Activated gamma-delta T cell treated with anti-CD3 and anti-CD28 coated beads, Interleukin-2, amount 50 U/mL, for 16 hours (primary cell): ENCODE results near the gene PNPLA8.
"Not testable (repeated sequence)": the region's sequence is repeated elsewhere in the genome, so short reads cannot be mapped to it uniquely, and the experiment has no call there.

Experiments
- DNase-seq: peaks from one replicate; pipeline ENCODE4 v3.0.0-alpha.2; 2020; ENCODE audit warnings: low read depth

PNPLA8 gene

GRCh38 chr7:108479118-108479517 lies 46.8 kb downstream of the PNPLA8 start:
- DNase-seq: no peak

DNA sequence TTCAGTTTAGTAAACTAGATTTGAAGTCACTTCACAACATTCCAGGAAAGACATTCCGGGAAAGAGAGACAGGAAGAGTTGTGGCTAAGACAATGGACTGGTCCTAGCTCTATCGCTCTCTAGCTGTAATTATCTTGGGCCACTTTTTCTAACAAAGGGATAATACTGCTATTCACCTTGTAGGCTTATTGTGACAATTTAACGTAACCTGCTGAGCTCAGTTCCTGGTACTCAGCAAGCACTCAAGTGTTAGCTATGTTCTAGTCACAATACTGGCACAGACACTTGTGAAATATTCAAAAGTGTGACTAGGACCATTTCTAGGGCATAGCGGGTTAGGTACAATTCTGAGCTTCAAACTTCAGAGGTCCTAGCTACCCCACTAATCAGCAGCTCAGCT lies 57.7 kb downstream of the PNPLA8 start:
- DNase-seq: no peak

GRCh38 chr7:108467391-108467790 lies 58.5 kb downstream of the PNPLA8 start:
- no peak for DNase-seq

GRCh38 chr7:108466322-108466721 lies 59.6 kb downstream of the PNPLA8 start:
- DNase-seq: not testable (repeated sequence)

DNA sequence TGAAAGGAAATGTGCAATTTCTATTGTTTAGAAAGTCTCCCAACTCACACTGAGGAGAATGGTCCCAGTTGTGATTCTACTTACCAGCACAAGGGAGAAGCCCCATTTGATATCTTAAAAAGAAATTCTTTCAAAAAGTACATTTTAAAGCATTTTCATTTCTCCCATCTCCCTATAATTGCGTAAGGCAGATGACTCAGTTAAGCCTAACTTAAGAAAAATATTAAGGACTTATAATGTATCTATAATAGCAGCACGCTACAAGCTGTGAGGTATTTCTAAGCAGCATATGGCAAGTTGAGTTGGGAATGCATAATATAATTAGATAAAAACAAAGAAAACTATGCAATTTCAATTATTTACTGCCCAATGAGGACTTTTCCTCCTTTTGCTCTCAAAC lies 61.2 kb downstream of the PNPLA8 start:
- DNase-seq: no peak

DNA sequence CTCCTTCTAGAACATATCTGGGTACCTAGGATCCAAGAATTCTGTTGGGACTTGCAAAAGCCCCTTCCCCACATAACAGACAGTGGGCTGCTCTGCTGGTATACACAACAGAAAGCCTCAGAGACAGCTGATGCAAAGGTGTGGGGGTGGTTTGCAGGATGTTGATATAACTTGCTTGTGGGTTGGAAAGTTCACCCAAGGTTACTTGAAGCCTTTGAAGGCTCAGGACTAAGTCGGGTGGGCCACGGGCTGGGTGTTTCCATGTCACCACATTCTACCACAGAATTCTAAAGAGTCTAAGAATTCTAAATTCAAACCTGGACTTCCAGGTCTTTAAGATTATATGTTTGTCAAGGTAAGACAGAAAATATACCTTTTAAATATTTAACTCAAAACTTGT lies 62.3 kb downstream of the PNPLA8 start:
- DNase-seq: no peak

- DNase-seq: no peak
Measured at GRCh38 chr7:108461840-108462239, 64.1 kb downstream of the PNPLA8 start.

- no peak for DNase-seq
Measured at GRCh38 chr7:108460964-108461363, 65.0 kb downstream of the PNPLA8 start.

GRCh38 chr7:108459922-108460551 lies 65.9 kb downstream of the PNPLA8 start:
- DNase-seq: no peak

GRCh38 chr7:108457871-108458270 lies 68.1 kb downstream of the PNPLA8 start:
- DNase-seq: no peak

DNA sequence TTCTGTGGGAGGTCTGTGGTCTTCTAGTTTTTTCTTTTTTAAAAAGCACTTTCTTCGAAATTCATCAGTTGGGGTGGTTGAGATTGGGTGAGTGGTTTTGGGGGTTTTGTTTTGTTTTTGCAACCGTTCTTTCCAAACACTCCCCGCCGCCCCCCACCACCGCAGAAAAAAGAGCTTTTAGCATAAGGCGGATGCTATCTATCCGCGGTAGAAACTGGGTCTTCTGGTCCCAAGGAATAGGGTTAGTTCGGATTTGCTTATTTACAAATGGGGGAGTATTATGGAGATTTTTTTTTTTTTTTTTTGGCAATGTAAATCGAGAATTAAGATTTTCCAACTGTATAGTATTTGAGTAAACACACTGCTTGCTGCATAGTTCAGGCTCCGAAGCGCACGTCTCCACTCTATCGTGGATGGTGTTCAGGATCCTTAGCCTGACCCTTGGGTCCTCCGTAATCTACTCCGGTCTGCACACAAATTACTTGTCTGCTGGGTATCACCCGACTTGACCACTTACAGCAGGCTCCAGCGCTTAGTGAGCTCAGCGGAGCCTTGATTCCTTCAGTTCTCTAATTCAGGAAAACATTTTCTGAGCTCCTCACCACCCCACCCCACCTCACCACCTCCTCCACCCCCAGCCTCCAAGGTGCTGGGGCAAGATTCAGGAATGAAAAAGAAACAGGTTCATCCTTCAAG lies 68.9 kb downstream of the PNPLA8 start:
- no peak for DNase-seq

DNA sequence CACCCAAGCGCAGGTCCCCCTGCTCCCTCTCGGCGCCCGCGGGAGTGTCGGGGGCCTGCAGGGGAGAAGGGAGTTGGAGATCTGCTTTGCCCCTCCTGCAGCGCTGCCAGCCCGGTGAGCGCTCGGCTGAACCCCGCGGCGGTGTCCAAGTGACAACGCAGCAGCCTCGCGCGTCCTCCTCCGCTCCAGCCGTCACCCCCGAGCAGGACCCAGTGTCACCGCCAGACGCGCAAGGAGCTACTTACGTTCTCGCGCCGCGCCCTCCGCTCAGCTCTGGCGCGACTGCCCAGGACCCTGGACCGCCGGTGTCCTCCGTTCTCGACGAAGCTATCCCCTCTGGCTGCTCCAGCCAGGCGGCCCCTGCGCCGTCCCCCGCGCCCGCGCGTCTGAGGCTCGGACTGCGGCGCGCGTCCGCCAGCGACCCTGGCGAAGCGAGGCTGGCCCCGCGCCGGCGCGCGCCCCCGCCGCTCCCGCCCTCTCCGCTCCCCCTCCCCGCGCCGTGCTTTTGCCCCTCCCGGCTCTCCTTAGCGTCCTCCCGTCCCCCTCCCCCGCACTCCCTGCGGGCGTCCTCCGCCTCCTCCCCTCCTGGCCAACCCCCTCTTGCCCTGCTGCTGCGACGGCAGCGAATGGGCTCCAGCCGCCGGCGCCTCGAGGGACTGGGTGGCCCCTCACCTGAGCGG lies 69.8 kb downstream of the PNPLA8 start, which contains the start of gene NRCAM:
TSS of gene NRCAM (minus strand) at position 439 of the 680 bp plus-strand sequence. CDS start 216,372 bp downstream, outside the sequence.
- DNase-seq: no peak

DNA sequence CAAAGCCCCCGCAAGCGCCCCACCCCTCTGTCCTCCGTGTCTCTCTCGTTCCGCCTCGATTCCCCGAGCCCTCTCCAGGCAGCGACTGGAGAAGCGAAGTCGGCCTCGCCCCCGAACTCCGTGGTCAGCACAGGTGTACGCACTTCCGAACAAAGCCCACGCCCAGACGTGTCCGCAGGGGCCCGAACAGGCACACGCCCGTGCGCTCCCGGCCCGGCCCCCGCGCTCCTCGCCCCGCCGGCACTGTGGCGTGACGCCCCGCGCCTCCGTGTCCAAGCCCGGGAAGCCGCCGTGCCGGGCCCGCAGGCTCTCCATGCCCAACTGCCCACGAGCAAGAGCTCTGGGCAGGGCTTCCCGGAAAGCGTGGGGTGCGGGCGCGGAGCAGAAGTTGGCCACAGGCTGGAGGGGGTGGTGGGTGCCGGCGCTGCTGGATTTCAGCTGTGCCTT lies 70.4 kb downstream of the PNPLA8 start:
- no peak for DNase-seq

DNA sequence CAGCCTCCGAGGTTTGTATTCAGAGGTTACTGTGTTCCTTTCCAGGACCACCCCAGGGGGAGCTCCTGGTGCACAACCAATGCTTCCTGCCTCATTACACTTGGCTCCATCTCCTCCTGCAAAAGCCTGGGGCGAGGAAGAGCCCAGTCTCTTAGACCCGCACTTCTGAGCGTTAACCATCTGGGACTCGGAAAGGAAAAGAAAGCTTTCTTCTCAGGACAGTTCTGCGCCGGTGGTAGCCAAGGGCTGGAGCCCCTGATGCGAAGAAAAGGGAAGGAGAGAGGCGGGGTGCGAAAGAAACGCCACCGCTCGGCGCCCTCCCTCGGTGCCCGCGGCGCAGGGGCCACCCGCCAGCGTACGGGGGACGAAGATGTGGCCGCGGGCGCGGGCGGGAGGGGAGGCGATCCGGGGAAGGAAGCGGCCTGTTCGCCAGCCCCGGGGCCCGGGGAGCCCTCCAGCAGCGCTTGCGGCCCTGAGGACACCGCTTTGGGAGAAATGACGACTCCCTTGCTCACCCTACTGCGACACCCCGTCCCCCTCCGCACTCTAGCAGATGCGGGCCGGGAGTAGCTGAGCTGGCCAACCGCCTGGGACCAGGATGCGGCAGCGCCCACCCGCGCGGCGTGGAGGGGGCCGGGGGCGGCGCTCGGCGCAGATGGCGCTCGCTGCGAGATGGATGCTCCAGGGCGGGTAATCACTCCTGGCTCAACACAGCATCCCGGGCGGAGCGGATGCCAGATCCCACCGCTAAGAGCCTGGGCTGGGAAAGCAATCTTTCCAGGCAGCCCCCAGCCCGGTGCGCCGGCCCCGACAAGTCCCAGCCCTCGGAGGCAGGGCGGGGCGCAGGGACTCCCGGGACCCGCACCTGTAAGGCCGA lies 71.0 kb downstream of the PNPLA8 start:
- DNase-seq: no peak

DNA sequence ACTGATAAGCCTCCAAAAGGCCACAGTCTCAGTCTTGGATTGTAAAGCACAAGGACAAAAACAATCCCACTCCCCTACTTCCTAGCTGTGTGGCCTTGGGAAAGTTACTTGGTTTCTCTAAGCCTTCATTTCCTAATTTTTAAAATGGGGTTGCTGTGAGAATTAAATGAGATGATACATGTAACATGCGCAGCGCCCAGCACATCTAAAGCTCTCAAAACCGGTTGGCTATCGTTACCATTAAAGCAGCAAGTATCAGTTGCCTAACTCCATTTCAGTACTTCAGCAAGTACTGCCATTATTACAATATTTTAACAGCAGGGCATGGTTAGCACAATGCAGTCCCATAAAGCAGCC lies 71.6 kb downstream of the PNPLA8 start:
- DNase-seq: no peak

DNA sequence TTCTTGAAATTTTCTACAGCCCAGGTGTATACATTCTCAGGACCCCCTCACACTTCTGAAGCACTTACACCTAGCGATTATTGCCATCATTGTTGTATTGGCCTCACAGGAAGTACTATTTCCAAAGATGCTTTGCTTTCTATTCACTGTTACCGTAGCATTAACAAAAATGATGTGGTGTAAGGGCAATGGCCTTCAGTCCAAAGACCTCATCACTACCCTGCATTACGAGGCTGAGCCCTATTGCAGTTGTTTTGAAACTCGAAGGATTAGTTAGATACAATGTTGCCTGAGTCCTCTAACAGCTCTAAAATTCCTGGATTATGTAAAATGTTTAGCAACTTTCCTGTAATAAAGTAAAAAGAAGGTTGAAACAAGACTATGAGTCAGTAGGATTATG lies 72.6 kb downstream of the PNPLA8 start:
- no peak for DNase-seq

DNA sequence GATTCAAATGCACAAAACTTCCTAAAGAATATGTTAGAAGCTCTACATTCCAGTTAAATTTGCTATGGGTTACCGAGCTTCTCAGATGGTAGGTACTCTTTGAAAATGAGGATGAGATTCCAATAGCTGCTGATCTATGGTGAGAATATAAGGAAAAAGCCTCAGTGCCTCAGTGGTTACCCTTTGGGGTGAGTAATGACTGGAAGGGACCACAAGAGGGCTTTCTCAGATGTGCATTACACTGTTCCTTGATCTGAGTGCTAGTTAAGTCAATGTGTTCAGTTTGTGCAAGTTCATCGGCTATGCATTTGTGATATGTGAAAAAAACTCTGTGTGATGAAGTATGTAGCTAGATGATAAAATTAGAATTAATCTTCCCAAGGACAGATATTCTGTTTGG lies 73.2 kb downstream of the PNPLA8 start:
- DNase-seq: no peak

DNA sequence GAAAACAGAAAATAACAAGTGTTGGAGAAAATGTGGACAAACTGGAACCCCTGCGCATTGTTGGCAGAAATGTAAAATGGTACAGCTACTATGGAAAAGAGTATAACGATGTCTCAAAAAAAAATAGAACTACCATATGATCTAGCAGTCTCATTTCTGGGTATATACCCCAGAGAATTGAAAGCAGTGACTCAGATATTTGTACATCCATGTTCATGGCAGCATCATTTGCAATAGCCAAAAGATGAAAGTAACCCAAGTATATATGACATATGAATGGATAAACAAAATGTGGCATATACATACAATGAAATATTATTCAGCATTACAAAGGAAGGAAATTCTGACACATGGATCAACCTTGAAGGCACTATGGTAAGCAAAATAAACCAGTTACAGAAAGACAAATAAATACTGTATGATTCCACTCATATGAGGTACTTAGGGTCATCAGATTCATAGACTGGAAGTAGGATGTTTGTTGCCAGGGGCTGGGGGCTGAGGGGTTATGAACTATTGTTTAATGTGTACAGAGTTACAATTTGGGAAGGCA lies 74.6 kb downstream of the PNPLA8 start:
- DNase-seq: no peak

GRCh38 chr7:108450160-108450559 lies 75.8 kb downstream of the PNPLA8 start:
- no peak for DNase-seq

DNA sequence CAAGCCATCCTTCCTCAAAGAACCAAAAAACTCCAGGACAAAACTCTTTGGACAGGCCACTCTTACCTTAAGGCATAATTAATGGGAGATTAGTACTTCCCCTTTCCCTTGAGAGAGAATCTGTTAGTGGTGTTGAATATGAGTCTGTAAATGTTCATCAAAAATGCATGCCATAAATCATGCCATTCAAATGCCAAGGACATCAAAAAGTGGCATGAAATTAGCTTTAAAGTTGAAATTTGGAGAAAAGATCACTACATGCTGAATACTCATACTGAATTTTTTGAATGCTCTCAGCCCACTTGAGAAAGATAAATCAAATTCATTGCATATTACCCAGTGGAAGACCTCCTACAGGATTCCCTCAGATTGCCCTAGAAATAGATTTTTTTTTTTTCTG lies 76.4 kb downstream of the PNPLA8 start:
- DNase-seq: no peak

- no peak for DNase-seq
Measured at GRCh38 chr7:108448584-108449505, 77.1 kb downstream of the PNPLA8 start.
